GM12892 (cell line): ENCODE data around the gene FAM89B.

ENCODE experiments used
- POLR2A ChIP-seq: IDR thresholded peaks from 2 replicates; pipeline ENCODE4 v1.6.1; 2011; ENCODE audit warnings: low read depth, low read length, control low read depth
- POLR2AphosphoS5 ChIP-seq: IDR thresholded peaks from 2 replicates; pipeline ENCODE4 v1.6.1; 2011; ENCODE audit warnings: low read depth, low read length, control low read depth
- TAF1 ChIP-seq: IDR thresholded peaks from 2 replicates; pipeline ENCODE4 v1.6.1; 2011; ENCODE audit warnings: low read depth, mild to moderate bottlenecking, control low read depth, low read length, borderline replicate concordance

DNA sequence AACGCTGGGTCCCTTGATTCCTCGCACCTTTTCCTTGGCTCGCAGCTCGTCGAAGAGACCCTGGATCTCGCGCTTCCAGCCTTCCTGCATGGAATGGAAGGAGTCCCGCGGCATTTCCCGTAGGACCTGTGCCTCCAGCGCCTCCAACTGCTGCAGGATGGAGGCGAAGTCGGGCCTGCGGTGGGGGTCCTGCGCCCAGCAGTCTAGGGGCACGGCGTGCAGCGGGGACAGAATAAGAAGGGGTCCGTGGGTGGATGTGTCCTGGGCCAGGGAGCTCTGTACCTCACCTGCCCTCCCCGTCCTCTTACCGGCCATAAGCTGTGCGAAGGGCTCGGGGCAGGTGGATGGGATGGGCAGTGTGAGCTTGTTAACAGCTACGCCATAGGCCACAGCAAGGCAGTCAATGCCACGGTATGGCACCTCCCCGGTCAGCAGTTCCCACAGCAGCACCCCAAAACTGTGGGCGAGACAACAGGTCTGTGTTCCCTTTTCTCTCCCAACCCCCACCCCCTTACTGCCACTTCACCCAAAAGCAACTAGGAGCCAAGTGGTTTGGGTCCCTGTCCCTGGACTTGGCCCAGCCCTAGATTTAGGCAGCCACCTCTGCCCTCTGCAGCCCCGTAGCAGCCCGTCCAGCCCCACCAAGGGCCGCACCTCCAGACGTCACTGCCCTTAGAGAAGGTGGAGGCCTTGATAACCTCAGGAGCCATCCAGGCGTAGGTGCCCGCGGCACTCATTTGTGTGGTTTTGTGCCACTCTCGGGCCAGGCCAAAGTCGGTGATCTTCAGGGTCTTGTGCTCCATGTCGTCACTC, 35.5 kb downstream of the FAM89B start:
- TF ChIP-seq TAF1 (no peak), POLR2A (no peak), POLR2AphosphoS5 (no peak)
